Lower lobe of right lung (tissue), 2 donors: ENCODE results near the gene KCNJ6. TPM values are rescaled to one million over a fixed set of nuclear protein-coding genes. Genes with fewer than 3 reads are reported as not detected.

Experiments
- ATAC-seq, 2 donors: fragments of 200-7000 bp; cut with Tn5 transposase; one replicate each; pipeline ENCODE4 v1.9.1; 2020 to 2022; ENCODE audit warnings: mild to moderate bottlenecking in 2 of 2, moderate library complexity in 2 of 2
- DNase-seq: peaks from one replicate; pipeline ENCODE4 v3.0.0-alpha.2; 2020
- H3K27ac ChIP-seq: fragments of 200-600 bp; one replicate; pipeline ENCODE4 v1.8.0; 2022
- H3K27me3 ChIP-seq: fragments of 200-600 bp; one replicate; pipeline ENCODE4 v1.8.0; 2022; ENCODE audit warnings: low read depth
- H3K36me3 ChIP-seq: fragments of 200-600 bp; one replicate; pipeline ENCODE4 v1.8.0; 2022; ENCODE audit warnings: mild to moderate bottlenecking
- H3K4me1 ChIP-seq: fragments of 200-600 bp; one replicate; pipeline ENCODE4 v1.8.0; 2022
- H3K4me3 ChIP-seq: fragments of 200-600 bp; one replicate; pipeline ENCODE4 v1.8.0; 2022; ENCODE audit warnings: mild to moderate bottlenecking
- H3K9me3 ChIP-seq: fragments of 200-600 bp; one replicate; pipeline ENCODE4 v1.8.0; 2022
- intact Hi-C: fragments of 100-400 bp; cut with DNase I; formaldehyde crosslinking; loops from one replicate; pipeline ENCODE4 v1.11.0; 2022
- total RNA-seq: library from RNA; stranded (reverse); fragmentation: NEBNext Ultra II Directional; extraction: Animal tissue kit (Norgen Biotek cat#: 25700); gene quantifications from one replicate; pipeline ENCODE4 v1.2.1, GENCODE V29; 2021
- TF ChIP-seq, protein P1 (sequence below): fragments of 200-600 bp; IDR thresholded peaks from one replicate; pipeline ENCODE4 v1.8.0; 2022; ENCODE audit warnings: antibody characterized with exemption, mild to moderate bottlenecking
- donor health status: DM: no; HTN: yes; CAD: no; lungs with severe emphysema.

The KCNJ6 gene
- total RNA-seq, 1 donor from 2014 or later, result 0.09 TPM

DNA sequence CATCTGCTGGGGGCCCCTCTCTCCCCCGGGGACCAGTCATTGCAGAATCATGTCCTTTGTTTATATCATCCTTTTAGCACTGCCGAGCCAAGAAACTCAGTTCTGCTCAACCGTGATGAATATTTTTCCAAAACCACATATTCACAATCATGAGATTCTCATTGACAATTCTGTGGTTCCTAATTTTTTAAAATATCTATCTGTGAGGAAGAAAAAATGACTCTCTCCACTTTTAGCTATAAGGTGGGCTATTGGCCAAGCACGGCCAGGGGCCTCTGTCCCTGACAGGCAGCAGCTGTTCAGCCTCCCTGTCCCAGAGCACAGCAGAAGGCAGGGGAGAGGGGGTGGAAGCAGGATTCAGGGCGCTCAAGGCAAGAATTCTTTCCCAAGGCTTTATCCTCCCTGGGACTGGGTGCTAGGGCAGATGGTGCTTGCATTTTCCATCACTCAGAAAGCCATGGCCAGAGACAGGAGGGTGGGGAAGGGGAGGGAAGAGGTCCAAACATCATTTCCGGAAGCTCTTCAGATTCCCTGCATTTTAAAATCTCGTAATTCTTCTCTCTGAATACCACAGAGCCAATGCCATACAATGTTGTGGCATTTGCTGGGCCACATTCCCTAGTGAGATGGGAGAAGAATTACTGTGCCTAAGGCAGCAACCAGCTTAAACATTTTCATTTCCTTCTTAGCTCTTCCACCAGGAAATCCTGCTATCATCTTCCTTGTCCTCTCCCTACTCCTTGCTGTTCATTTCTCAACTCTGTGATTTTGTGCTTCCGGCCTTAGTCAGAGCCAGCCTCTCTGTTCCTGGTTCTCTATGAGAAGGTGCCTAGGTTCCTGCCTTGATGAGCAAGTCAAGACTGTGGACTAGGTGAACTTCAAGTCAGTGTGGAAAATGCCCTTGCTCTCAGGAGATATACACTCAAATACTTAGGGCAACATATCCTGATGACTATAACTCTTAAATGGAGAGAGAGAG, 60.3 kb downstream of the KCNJ6 start:
- H3K27me3 ChIP-seq, result no peaks in the 10 kb centered on the region
- no peak for ATAC-seq
- no peaks in the 10 kb centered on the region for H3K4me1 ChIP-seq
- no peaks in the 10 kb centered on the region for H3K36me3 ChIP-seq
- no peak for DNase-seq
- H3K27ac ChIP-seq, result no peak overlapping the region
- TF ChIP-seq, protein P1, sequence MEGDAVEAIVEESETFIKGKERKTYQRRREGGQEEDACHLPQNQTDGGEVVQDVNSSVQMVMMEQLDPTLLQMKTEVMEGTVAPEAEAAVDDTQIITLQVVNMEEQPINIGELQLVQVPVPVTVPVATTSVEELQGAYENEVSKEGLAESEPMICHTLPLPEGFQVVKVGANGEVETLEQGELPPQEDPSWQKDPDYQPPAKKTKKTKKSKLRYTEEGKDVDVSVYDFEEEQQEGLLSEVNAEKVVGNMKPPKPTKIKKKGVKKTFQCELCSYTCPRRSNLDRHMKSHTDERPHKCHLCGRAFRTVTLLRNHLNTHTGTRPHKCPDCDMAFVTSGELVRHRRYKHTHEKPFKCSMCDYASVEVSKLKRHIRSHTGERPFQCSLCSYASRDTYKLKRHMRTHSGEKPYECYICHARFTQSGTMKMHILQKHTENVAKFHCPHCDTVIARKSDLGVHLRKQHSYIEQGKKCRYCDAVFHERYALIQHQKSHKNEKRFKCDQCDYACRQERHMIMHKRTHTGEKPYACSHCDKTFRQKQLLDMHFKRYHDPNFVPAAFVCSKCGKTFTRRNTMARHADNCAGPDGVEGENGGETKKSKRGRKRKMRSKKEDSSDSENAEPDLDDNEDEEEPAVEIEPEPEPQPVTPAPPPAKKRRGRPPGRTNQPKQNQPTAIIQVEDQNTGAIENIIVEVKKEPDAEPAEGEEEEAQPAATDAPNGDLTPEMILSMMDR, result no peak
- no peak overlapping the region for H3K4me3 ChIP-seq
- intact Hi-C loops, result no loop called here
- H3K9me3 ChIP-seq, result no peaks in the 10 kb centered on the region

DNA sequence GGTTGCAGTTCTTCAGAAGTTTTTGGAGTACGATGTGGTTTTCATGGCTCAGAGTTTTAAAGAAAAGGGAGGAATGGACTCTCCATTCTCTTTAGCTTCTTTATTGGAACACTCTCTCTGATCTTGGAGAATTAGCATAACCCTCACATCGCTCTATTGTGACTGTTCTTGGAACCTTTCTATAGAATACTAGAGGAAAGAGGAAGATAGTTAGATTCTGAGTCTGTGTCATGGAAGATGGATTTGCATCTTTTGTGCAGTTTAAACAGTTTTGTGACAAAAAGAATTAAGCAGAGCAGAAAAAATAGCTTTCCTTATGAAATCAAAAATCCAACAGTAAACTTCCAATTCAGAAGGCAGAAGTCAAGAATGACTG, 61.0 kb downstream of the KCNJ6 start:
- H3K27ac ChIP-seq, result no peak overlapping the region
- no peak overlapping the region for H3K4me3 ChIP-seq
- DNase-seq, result no peak
- no peak for ATAC-seq
- no peaks in the 10 kb centered on the region for H3K27me3 ChIP-seq
- intact Hi-C loops, result no loop called here
- TF ChIP-seq, protein P1, result no peak
- no peaks in the 10 kb centered on the region for H3K4me1 ChIP-seq
- no peaks in the 10 kb centered on the region for H3K9me3 ChIP-seq
- H3K36me3 ChIP-seq, result no peaks in the 10 kb centered on the region

DNA sequence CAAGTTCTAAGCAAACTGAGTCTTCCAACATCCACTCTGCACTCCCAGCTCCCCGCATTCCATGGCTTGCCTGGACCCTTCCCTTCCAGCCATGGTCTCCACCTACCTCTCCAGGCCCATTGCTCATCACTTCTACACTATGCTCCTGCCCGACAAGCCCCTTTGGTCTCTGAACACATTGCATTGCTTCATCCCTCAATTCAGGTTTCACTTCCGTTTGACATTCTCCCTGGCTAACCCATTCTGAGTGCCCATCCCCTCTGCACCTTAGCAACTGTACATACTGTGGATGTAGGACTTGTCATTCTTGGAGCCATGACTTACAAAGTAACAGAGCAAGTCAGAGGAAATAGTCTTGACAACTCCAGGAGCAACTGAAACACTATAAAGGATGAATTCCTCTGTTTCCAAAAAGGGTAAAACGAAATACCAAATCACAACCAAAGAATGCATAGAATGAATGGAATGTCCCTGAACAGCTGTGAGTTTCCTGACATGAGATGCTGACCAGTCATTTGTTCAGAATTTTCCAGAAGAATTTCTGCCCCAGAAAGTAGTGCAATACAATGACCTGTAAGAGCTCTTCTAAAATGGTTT, 66.7 kb downstream of the KCNJ6 start:
- ATAC-seq, result peak in 1 of 2 donors; percentile 31
- Histone ChIP-seq H3K27ac (no peak overlapping the region), H3K36me3 (no peaks in the 10 kb centered on the region), H3K27me3 (no peaks in the 10 kb centered on the region), H3K4me3 (no peak overlapping the region), H3K9me3 (no peaks in the 10 kb centered on the region), H3K4me1 (no peaks in the 10 kb centered on the region)
- no peak for DNase-seq
- intact Hi-C loops, result no loop called here
- TF ChIP-seq, protein P1, result no peak

GRCh38 chr21:37848721-37849490, 67.4 kb downstream of the KCNJ6 start:
- H3K27ac ChIP-seq, result no peak overlapping the region
- no peaks in the 10 kb centered on the region for H3K4me1 ChIP-seq
- H3K36me3 ChIP-seq, result no peaks in the 10 kb centered on the region
- no peaks in the 10 kb centered on the region for H3K27me3 ChIP-seq
- TF ChIP-seq, protein P1, result no peak
- H3K4me3 ChIP-seq, result no peak overlapping the region
- ATAC-seq, result no peak
- intact Hi-C loops, result no loop called here
- DNase-seq, result no peak
- no peaks in the 10 kb centered on the region for H3K9me3 ChIP-seq

GRCh38 chr21:37845535-37845934, 70.7 kb downstream of the KCNJ6 start:
- peak; percentile 69 to 80 for ATAC-seq

More at GRCh38 chr21:37845535-37845934, 70.7 kb downstream of the KCNJ6 start:
- no peak for DNase-seq
- H3K9me3 ChIP-seq, result no peaks in the 10 kb centered on the region
- no peaks in the 10 kb centered on the region for H3K36me3 ChIP-seq
- no peak overlapping the region for H3K4me3 ChIP-seq
- TF ChIP-seq, protein P1, result no peak
- intact Hi-C loops, result no loop called here
- no peaks in the 10 kb centered on the region for H3K27me3 ChIP-seq
- H3K27ac ChIP-seq, result no peak overlapping the region
- no peaks in the 10 kb centered on the region for H3K4me1 ChIP-seq
